Natural killer cell (primary cell): ENCODE measurements around the gene CLPTM1L. TPM values are rescaled to one million over a fixed set of nuclear protein-coding genes. Genes with fewer than 3 reads are reported as not detected.

Experiments
- ATAC-seq, 3 donors: fragments of 150-1000 bp in 2 of 3; fragments of 200-7000 bp in 1 of 3; cut with Tn5 transposase; 1 replicate in 1 of 3; 2 replicates in 2 of 3; pipeline ENCODE4 v1.10.0; 2021; ENCODE audit warnings: mild to moderate bottlenecking in 2 of 3, moderate library complexity in 2 of 3
- DNase-seq, 2 donors: peaks; one replicate each; pipeline versions ENCODE4 v3.0.0 to v3.0.0-alpha.2; 2013 to 2021; ENCODE audit warnings: mixed read lengths in 1 of 2
- H3K27ac ChIP-seq: one replicate; pipeline ENCODE4 v1.5.1; 2013; ENCODE audit warnings: mild to moderate bottlenecking, low read length
- H3K27me3 ChIP-seq: one replicate; pipeline ENCODE4 v1.6.1; 2013; ENCODE audit warnings: low read length; ENCODE audit not compliant: control insufficient read depth, insufficient read depth
- H3K36me3 ChIP-seq: one replicate; pipeline ENCODE4 v1.6.1; 2013; ENCODE audit warnings: low read length; ENCODE audit not compliant: control insufficient read depth, insufficient read depth
- H3K4me1 ChIP-seq: one replicate; pipeline ENCODE4 v1.6.1; 2013; ENCODE audit warnings: low read length; ENCODE audit not compliant: control insufficient read depth, insufficient read depth
- H3K4me3 ChIP-seq: one replicate; pipeline ENCODE4 v1.5.1; 2013; ENCODE audit warnings: low read length
- H3K9me3 ChIP-seq: one replicate; pipeline ENCODE4 v1.6.1; 2013; ENCODE audit warnings: low read length; ENCODE audit not compliant: control insufficient read depth, insufficient read depth
- H3K27ac Mint-ChIP-seq, 2 donors: one replicate each; pipeline ENCODE4 v1.8.0; 2022; ENCODE audit warnings: mild to moderate bottlenecking in 2 of 2, mixed read lengths in 2 of 2, moderate library complexity in 1 of 2
- H3K27me3 Mint-ChIP-seq, 2 donors: one replicate each; pipeline ENCODE4 v1.8.0; 2022; ENCODE audit warnings: low read depth in 2 of 2, mixed read lengths in 2 of 2
- H3K36me3 Mint-ChIP-seq: one replicate; pipeline ENCODE4 v1.8.0; 2022; ENCODE audit warnings: mixed read lengths
- H3K4me1 Mint-ChIP-seq, 2 donors: one replicate each; pipeline ENCODE4 v1.8.0; 2022; ENCODE audit warnings: mixed read lengths in 2 of 2
- H3K4me3 Mint-ChIP-seq: one replicate; pipeline ENCODE4 v1.8.0; 2022; ENCODE audit warnings: mild to moderate bottlenecking, moderate library complexity, mixed read lengths
- H3K9me3 Mint-ChIP-seq, 2 donors: one replicate each; pipeline ENCODE4 v1.8.0; 2022; ENCODE audit warnings: mixed read lengths in 2 of 2
- WGBS: methylation state at CpG from one replicate; pipeline ENCODE4 v1.1.7; 2013; ENCODE audit warnings: missing lambda C conversion rate; ENCODE audit not compliant: insufficient coverage; 5-methylcytosine and 5-hydroxymethylcytosine counted together
- intact Hi-C: fragments of 100-400 bp; cut with micrococcal nuclease; formaldehyde crosslinking; loops from one replicate; pipeline ENCODE4 v1.14.2; 2022
- total RNA-seq, 4 donors: library from RNA; stranded (reverse); fragments of 120-200 nt in 1 of 4; gene quantifications; one replicate each; pipeline versions ENCODE4 v1.2.3 to v1.2.4, GENCODE V29; 2013 to 2022
- TF ChIP-seq, protein P1 (sequence below): fragments of 200-600 bp; IDR thresholded peaks from one replicate; pipeline ENCODE4 v1.8.0; 2022; ENCODE audit warnings: antibody characterized with exemption

CLPTM1L gene
- total RNA-seq, 3 donors from 2014 or later (not counting 1 experiment from before 2014, with no cell fraction given): 67.1 to 105 (median 97.5) TPM

DNA sequence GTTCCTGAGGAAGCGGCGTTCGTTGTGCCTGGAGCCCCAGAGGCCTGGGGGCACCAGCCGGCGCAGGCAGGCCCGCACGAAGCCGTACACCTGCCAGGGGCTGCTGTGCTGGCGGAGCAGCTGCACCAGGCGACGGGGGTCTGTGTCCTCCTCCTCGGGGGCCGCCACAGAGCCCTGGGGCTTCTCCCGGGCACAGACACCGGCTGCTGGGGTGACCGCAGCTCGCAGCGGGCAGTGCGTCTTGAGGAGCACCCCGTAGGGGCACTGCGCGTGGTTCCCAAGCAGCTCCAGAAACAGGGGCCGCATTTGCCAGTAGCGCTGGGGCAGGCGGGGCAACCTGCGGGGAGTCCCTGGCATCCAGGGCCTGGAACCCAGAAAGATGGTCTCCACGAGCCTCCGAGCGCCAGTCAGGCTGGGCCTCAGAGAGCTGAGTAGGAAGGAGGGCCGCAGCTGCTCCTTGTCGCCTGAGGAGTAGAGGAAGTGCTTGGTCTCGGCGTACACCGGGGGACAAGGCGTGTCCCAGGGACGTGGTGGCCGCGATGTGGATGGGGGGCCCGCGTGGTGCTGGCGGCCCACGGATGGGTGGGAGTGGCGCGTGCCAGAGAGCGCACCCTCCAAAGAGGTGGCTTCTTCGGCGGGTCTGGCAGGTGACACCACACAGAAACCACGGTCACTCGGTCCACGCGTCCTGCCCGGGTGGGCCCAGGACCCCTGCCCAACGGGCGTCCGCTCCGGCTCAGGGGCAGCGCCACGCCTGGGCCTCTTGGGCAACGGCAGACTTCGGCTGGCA lies 51.3 kb downstream of the CLPTM1L start:
- H3K27ac ChIP-seq: no peak overlapping the region
- ATAC-seq (no peak), DNase-seq (peak in 1 of 2 donors; percentile 13)
- 96% methylated on average over 60 of the region's 60 CpGs for WGBS
- Mint-ChIP-seq H3K27me3 (peaks cover 16 to 22% of the 10 kb centered on the region in 2 donors), H3K9me3 (no peaks in the 10 kb centered on the region), H3K4me1 (no peaks in the 10 kb centered on the region), H3K27ac (no peak overlapping the region), H3K4me3 (peak overlapping the region; percentile 47), H3K36me3 (no peaks in the 10 kb centered on the region)
- no peak overlapping the region for H3K4me3 ChIP-seq
- no peaks in the 10 kb centered on the region for H3K36me3 ChIP-seq
- H3K4me1 ChIP-seq: peaks cover 3% of the 10 kb centered on the region
- TF ChIP-seq, protein P1, sequence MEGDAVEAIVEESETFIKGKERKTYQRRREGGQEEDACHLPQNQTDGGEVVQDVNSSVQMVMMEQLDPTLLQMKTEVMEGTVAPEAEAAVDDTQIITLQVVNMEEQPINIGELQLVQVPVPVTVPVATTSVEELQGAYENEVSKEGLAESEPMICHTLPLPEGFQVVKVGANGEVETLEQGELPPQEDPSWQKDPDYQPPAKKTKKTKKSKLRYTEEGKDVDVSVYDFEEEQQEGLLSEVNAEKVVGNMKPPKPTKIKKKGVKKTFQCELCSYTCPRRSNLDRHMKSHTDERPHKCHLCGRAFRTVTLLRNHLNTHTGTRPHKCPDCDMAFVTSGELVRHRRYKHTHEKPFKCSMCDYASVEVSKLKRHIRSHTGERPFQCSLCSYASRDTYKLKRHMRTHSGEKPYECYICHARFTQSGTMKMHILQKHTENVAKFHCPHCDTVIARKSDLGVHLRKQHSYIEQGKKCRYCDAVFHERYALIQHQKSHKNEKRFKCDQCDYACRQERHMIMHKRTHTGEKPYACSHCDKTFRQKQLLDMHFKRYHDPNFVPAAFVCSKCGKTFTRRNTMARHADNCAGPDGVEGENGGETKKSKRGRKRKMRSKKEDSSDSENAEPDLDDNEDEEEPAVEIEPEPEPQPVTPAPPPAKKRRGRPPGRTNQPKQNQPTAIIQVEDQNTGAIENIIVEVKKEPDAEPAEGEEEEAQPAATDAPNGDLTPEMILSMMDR: no peak
- intact Hi-C loops: no loop called here
- peaks cover 4% of the 10 kb centered on the region for H3K27me3 ChIP-seq
- H3K9me3 ChIP-seq: no peaks in the 10 kb centered on the region

DNA sequence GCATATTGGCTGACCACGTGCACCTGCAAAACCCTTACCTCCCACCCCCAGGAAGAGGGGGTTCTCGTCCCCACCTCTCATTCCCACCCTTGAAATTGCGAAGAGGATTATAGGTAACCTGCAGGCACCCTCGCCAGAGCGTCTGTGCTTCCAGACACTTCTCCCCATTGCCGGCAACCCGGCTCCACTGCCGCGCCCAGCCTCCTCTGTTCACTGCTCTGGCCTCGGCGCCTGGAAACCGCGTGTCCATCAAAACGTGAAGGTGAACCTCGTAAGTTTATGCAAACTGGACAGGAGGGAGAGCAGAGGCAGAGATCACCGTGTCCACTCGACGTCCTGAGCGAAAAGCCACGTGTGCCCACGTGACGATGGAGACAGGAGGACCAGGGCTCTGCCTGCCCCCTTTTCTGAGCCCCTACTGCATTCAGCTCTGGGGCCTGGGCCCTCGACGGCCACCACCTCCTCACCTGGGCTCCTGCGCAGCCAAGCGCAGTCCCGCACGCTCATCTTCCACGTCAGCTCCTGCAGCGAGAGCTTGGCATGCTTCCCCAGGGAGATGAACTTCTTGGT lies 52.0 kb downstream of the CLPTM1L start:
- Mint-ChIP-seq H3K4me1 (no peaks in the 10 kb centered on the region), H3K36me3 (no peaks in the 10 kb centered on the region), H3K9me3 (peaks cover 2 to 3% of the 10 kb centered on the region in 2 donors), H3K27me3 (peaks cover 22 to 26% of the 10 kb centered on the region in 2 donors), H3K4me3 (no peak overlapping the region), H3K27ac (no peak overlapping the region)
- Histone ChIP-seq H3K27ac (no peak overlapping the region), H3K27me3 (peaks cover 4% of the 10 kb centered on the region), H3K4me3 (no peak overlapping the region), H3K9me3 (no peaks in the 10 kb centered on the region), H3K36me3 (no peaks in the 10 kb centered on the region), H3K4me1 (peaks cover 3% of the 10 kb centered on the region)
- TF ChIP-seq, protein P1: no peak
- intact Hi-C loops: no loop called here
- DNase-seq (peak in 1 of 2 donors; percentile 2), ATAC-seq (no peak)
- 94% methylated on average over 30 of the region's 30 CpGs for WGBS

DNA sequence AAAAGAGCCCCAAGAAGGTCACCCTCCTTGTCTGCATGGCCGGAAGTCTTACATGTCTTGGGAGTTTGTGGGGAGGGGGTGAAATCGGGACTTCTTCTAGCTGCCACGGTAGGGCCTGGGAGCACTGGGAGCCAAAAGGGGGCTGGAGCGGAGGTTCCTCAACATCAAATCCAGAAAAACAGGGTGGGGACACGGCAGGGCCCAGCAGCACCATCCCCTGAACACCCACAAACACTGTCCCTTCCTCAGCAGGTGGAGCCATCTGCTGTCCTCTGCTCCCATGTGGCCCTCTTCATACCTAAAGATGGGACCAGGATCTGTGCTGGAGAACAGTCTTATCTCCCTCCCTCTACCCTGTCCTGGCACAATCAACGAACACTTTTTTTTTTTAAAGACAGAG lies 52.8 kb downstream of the CLPTM1L start:
- intact Hi-C loops: no loop called here
- ATAC-seq (no peak), DNase-seq (no peak)
- H3K36me3 Mint-ChIP-seq: no peaks in the 10 kb centered on the region
- H3K9me3 Mint-ChIP-seq: peaks cover 2 to 3% of the 10 kb centered on the region in 2 donors
- peaks cover 3% of the 10 kb centered on the region for H3K4me1 ChIP-seq
- H3K4me3 ChIP-seq: no peak overlapping the region
- H3K4me3 Mint-ChIP-seq: no peak overlapping the region
- TF ChIP-seq, protein P1: no peak
- H3K9me3 ChIP-seq: no peaks in the 10 kb centered on the region
- peaks cover 24 to 27% of the 10 kb centered on the region in 2 donors for H3K27me3 Mint-ChIP-seq
- no peaks in the 10 kb centered on the region for H3K36me3 ChIP-seq
- H3K27ac Mint-ChIP-seq: no peak overlapping the region
- no peaks in the 10 kb centered on the region for H3K4me1 Mint-ChIP-seq
- H3K27me3 ChIP-seq: peaks cover 4% of the 10 kb centered on the region
- WGBS: 91% methylated on average over 6 of the region's 6 CpGs
- H3K27ac ChIP-seq: no peak overlapping the region
